HTERT RPE-1 (cell line): ENCODE measurements around the gene MOB3C.

ENCODE experiments used
- in situ Hi-C: fragments of 300-500 bp; cut with MboI; formaldehyde crosslinking; loops from 4 replicates; pipeline ENCODE4 v1.14.3; 2020; ENCODE audit warnings: low sequenced_read_pairs

Gene MOB3C

DNA sequence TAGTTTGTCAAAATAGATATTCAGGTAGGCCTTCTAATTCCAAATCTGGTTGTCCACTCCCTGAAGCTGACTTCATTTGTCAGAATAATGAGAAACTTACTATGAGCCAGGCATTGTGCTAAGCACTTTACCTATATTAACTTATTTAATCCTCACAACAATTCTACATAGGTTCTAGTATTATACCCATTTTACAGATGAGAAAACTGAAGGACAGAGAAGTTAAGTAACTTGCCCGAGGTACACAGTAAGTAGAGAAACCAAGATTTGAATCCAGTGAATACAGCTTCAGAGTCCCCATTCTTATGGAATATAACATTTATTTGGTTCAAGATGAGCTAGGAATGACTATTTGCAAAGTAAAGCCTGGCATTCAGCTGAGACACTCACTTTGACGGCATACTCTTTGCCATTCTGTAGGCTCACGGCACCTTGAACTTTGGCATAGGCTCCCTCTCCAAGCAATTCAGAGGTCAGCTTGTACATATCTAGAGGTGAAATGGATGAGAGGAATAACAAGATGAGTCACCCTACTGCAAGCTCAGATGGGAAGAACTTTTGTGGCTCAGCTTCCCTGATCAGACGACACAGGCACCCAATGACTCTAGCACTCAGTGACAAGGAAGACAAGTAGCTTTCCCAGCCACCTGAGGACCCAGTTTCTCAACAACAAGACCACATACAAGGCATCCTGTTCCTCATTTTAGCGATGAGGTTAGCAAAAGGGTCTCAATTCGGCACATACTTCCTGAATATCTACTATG lies 36.3 kb downstream of the MOB3C start:
- in situ Hi-C loops, result no loop called here

- in situ Hi-C loops, result no loop called here
Measured at GRCh38 chr1:46577671-46578070, 38.9 kb downstream of the MOB3C start.

GRCh38 chr1:46576596-46576995 lies 40.0 kb downstream of the MOB3C start:
- in situ Hi-C loops, result no loop called here

- in situ Hi-C loops, result no loop called here
Measured at GRCh38 chr1:46575778-46576177, 40.8 kb downstream of the MOB3C start.

DNA sequence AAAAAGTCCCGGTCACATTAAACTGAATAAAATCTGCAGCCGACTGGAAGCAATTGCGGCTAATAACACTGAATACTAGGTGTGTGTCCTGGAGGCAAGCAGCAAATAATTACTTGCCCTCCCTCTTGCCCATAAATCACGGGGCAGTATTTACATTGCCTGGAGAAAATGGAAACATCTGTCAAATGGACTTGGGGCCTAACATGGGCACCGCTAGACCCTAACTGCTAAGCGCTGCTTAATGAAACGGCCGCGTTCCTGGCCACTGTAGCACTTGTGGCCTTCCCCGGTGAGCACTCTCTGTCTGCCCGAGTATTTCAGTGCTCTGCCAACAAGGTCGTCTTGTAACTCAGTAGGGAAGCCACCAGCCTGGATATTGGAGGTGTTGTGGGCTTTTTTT lies 41.3 kb downstream of the MOB3C start:
- in situ Hi-C loops, result no loop called here

- in situ Hi-C loops, result no loop called here
Measured at GRCh38 chr1:46571691-46572225, 44.9 kb downstream of the MOB3C start.

- in situ Hi-C loops, result no loop called here
Measured at GRCh38 chr1:46569884-46570725, 46.5 kb downstream of the MOB3C start.

GRCh38 chr1:46569116-46569515 lies 47.5 kb downstream of the MOB3C start:
- in situ Hi-C loops, result no loop called here

DNA sequence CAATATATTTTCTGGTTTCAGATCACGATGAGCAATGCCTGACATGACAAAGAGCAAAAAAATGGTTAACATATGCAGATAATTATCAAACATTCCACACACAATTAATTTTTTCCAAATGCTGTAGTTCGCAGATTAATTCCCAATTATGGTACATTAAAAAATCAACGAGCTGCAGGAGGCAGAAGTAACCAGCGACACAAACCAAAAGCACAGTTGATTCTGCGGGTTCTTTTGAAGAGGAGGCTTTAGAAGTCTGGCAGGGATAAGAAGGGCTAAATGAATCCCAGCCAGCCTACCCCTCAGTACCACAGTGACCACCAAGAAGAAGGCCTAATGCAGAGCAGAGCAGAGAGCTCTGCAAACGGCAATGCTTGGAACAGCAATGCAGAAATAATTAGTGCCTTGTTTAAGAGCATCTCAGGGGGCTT lies 48.1 kb downstream of the MOB3C start:
- in situ Hi-C loops, result no loop called here

- in situ Hi-C loops, result no loop called here
Measured at GRCh38 chr1:46563341-46563740, 53.3 kb downstream of the MOB3C start.

GRCh38 chr1:46562498-46562897 lies 54.1 kb downstream of the MOB3C start:
- in situ Hi-C loops, result no loop called here

DNA sequence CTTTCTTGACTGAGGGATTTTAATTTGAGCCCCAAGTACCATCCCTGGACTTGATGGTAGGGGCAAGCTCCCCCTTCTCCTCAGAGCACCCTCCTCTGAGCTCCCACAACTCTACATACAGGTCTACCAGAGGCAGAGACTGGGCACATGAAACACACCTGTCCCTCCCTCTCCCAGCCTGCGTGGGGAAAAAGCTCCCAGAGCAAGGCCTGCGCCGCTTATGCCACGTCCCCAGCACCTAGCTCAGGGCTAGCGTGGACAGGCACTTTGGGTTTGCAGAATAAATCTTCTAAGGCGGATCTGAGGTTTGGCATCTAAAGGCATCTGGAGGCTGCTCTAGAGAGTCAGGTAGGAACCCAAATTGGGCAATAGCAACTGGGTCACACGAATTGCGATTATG lies 57.6 kb downstream of the MOB3C start:
- in situ Hi-C loops, result no loop called here

DNA sequence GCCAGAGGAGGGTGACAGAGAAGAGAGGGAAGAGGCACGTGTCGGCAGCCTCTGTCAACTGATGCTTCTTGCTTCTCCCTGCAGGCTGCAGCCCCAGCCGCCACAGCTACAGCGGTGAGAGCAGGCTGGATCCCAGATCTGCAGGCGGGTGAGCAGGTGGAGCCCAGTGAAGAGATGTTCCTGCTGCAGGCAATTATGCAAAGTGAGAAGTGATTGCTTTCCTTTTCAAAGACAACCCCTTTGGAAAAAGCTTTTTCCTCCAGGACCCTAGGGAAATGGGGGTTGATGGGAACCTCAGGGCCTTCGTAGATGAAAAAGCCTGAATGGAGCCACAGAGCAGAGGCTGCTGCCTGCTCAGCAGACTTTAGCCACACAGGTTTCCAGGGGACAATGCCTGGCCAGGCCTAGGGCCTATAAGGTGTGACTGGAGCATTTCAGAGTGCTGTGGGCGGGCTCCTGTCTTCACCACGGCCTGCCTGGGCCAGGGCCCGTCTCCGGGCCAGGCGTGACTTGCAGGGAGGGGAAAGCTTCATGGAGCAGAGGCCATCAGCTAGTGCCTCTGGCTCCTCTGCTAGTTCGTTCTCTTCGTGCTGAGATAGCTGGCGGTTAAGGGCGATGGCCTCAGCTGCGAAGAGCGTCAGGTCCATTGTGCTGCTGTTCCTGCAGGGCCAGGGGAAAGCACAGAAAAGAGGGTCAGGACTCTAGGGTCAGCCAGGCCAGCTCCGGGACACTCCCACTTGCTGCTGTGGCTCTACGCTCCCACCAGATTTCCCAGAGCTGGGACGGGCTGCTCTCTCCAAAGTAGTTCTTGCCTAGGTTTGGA lies 58.3 kb downstream of the MOB3C start:
- in situ Hi-C loops, result no loop called here
